Esophagus squamous epithelium (tissue), 5 donors: ENCODE results near the gene PF4V1. TPM values are rescaled to one million over a fixed set of nuclear protein-coding genes. Genes with fewer than 3 reads are reported as not detected.

ENCODE experiments used
- DNase-seq: peaks from one replicate; lab custom pipeline; 2025; lab: John Stamatoyannopoulos, UW
- H3K27ac ChIP-seq, 4 donors: fragments of 200-600 bp; sonication (generic); one replicate each; pipeline ENCODE4 v1.5.1; 2016 to 2019; ENCODE audit warnings: mild to moderate bottlenecking in 1 of 4
- H3K27me3 ChIP-seq, 4 donors: fragments of 200-600 bp; sonication (generic); 1 replicate in 3 of 4; 2 replicates in 1 of 4; pipeline versions ENCODE4 v1.5.1 to v1.6.0; 2017 to 2021; ENCODE audit warnings: antibody characterized with exemption in 1 of 4
- H3K36me3 ChIP-seq, 3 donors: fragments of 200-600 bp; sonication (generic); one replicate each; pipeline ENCODE4 v1.5.1; 2016 to 2019
- H3K4me1 ChIP-seq, 3 donors: fragments of 200-600 bp; sonication (generic); one replicate each; pipeline ENCODE4 v1.5.1; 2017 to 2019
- H3K4me3 ChIP-seq, 4 donors: fragments of 200-600 bp; sonication (generic); 1 replicate in 3 of 4; 2 replicates in 1 of 4; pipeline ENCODE4 v1.5.1; 2016 to 2019; ENCODE audit warnings: mild to moderate bottlenecking in 2 of 4, moderate library complexity in 1 of 4
- H3K9me3 ChIP-seq, 3 donors: fragments of 200-600 bp; sonication (generic); one replicate each; pipeline ENCODE4 v1.5.1; 2016 to 2019
- POLR2A ChIP-seq, 4 donors: fragments of 450-650 bp; IDR thresholded peaks; one replicate each; pipeline ENCODE4 v1.6.1; 2017; ENCODE audit warnings: antibody characterized with exemption in 4 of 4, mild to moderate bottlenecking in 4 of 4, moderate library complexity in 3 of 4
- WGBS, 2 donors: methylation state at CpG; one replicate each; pipeline ENCODE4 v1.1.5; 2018; 5-methylcytosine and 5-hydroxymethylcytosine counted together
- intact Hi-C: fragments of 100-400 bp; cut with DNase I; formaldehyde crosslinking; loops from one replicate; pipeline ENCODE4 v1.15.0; 2022
- total RNA-seq, 4 donors: library from RNA; depleted of rRNA; stranded (reverse); fragments of >200 nt; gene quantifications; one replicate each; pipeline ENCODE4 v1.1.0, GENCODE V29; 2016
- TF ChIP-seq, protein P1 (sequence below), 6 experiments: fragments of 450-650 bp in 4 of 6; fragments of 200-600 bp in 2 of 6; sonication (generic) in 2 of 6; IDR thresholded peaks; one replicate each; pipeline ENCODE4 v1.5.1; 2016 to 2019; ENCODE audit warnings: antibody characterized with exemption in 6 of 6, mild to moderate bottlenecking in 4 of 6, moderate library complexity in 4 of 6
- donor health status: DM: yes; HTN: yes; CAD: no.

Gene PF4V1
- total RNA-seq, 4 donors from 2014 or later, result not detected

DNA sequence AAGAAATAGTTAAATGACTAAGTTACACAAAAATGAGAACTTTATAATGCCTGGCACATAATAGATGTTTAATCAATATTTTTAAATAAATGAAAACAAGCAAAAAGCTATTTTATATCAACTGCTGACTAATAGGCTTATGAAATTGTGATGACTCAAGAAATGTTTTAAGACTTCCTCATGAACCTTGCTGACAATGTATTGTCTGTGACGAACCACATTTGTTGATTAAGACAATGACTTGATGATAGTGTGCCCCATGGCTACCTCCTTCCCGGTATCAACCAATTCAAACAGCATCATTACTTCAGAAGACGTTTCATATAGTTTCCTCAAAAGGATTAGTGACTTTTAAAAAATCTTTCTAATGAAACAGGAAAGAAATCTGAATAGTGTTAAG, 8.8 kb upstream of the PF4V1 start:
- WGBS, 2 donors, result 28 to 31% methylated on average over 3 of the region's 3 CpGs
- intact Hi-C loops, result no loop called here
- no peak overlapping the region for H3K27ac ChIP-seq

DNA sequence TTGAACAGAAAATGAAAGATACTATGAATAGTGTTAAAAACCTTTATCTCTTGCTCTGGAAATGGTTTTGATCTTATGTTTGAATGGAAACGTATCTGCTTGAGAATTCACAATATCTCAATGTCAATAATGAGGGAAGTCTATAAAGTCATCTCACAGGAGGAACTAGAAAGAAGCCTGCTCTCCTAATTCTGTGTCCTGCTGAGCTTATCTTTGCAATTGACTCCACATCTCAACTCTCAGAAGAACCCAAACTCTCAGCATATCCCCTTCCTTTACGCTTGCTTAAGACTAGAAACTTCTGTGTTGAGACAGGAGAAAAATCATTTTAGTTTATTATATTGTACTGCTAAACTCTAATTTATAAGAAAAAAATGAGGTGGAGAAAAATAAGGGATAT, 8.3 kb upstream of the PF4V1 start:
- intact Hi-C loops, result no loop called here

More for the DNA sequence above, 8.8 kb upstream of the PF4V1 start:
- H3K9me3 ChIP-seq, result no peaks in the 10 kb centered on the region
- TF ChIP-seq, protein P1, sequence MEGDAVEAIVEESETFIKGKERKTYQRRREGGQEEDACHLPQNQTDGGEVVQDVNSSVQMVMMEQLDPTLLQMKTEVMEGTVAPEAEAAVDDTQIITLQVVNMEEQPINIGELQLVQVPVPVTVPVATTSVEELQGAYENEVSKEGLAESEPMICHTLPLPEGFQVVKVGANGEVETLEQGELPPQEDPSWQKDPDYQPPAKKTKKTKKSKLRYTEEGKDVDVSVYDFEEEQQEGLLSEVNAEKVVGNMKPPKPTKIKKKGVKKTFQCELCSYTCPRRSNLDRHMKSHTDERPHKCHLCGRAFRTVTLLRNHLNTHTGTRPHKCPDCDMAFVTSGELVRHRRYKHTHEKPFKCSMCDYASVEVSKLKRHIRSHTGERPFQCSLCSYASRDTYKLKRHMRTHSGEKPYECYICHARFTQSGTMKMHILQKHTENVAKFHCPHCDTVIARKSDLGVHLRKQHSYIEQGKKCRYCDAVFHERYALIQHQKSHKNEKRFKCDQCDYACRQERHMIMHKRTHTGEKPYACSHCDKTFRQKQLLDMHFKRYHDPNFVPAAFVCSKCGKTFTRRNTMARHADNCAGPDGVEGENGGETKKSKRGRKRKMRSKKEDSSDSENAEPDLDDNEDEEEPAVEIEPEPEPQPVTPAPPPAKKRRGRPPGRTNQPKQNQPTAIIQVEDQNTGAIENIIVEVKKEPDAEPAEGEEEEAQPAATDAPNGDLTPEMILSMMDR (IDR thresholded peaks at IDR 0.05), result no peak
- TF ChIP-seq POLR2A (IDR thresholded peaks at IDR 0.05), result no peak
- H3K4me1 ChIP-seq, result peaks cover 0 to 7% (median 0%) of the 10 kb centered on the region in 3 donors
- no peak overlapping the region for H3K4me3 ChIP-seq
- H3K36me3 ChIP-seq, result no peaks in the 10 kb centered on the region
- DNase-seq, result no peak
- H3K27me3 ChIP-seq, result peaks cover 0 to 15% (median 0%) of the 10 kb centered on the region in 4 donors

DNA sequence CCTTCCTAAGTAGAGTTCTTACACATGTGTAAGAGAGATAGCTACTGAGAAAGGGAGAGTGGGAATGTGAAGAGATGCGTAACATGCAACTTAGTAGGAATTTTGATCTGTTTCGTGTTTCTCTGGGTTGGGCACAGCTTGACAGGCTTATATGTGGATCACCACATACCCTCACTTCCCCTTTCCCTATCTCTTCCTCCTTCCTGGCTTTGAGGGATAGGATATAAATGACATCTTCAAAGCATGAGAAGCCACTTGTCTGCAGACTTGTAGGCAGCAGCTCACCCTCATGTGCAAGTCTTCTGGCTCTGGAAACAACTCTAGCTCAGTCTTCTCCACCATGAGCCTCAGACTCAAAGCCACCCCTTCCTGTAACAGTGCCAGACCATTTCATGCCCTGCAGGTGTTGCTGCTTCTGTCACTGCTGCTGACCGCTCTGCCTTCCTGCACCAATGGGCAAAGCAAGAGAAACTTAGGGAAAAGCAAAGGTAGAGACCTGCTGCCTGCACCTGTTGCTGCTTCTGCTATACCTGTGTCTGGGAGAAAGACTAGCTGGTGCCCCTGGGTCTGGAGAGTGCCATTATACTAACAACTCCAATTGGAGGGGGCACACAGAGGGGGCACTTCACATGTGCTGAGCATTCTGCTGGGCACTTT, 5.4 kb upstream of the PF4V1 start:
- Histone ChIP-seq H3K27ac (no peak overlapping the region), H3K27me3 (peaks cover 0 to 21% (median 0%) of the 10 kb centered on the region in 4 donors), H3K4me1 (no peaks in the 10 kb centered on the region), H3K9me3 (no peaks in the 10 kb centered on the region), H3K36me3 (no peaks in the 10 kb centered on the region), H3K4me3 (no peak overlapping the region)
- no peak for DNase-seq
- intact Hi-C loops, result no loop called here
- 77 to 83% methylated on average over 2 to 3 of the region's 3 CpGs for WGBS, 2 donors
- TF ChIP-seq POLR2A (IDR thresholded peaks at IDR 0.05), result no peak
- TF ChIP-seq, protein P1 (IDR thresholded peaks at IDR 0.05), result no peak

More for the DNA sequence above, 8.3 kb upstream of the PF4V1 start:
- TF ChIP-seq, protein P1 (IDR thresholded peaks at IDR 0.05), result no peak
- TF ChIP-seq POLR2A (IDR thresholded peaks at IDR 0.05), result no peak
- no peak overlapping the region for H3K4me3 ChIP-seq
- peaks cover 0 to 7% (median 0%) of the 10 kb centered on the region in 3 donors for H3K4me1 ChIP-seq
- H3K27me3 ChIP-seq, result peaks cover 0 to 15% (median 0%) of the 10 kb centered on the region in 4 donors
- DNase-seq, result no peak
- H3K36me3 ChIP-seq, result no peaks in the 10 kb centered on the region
- WGBS, 2 donors, result 66 to 72% methylated on average over 2 of the region's 2 CpGs
- no peaks in the 10 kb centered on the region for H3K9me3 ChIP-seq
- no peak overlapping the region for H3K27ac ChIP-seq

DNA sequence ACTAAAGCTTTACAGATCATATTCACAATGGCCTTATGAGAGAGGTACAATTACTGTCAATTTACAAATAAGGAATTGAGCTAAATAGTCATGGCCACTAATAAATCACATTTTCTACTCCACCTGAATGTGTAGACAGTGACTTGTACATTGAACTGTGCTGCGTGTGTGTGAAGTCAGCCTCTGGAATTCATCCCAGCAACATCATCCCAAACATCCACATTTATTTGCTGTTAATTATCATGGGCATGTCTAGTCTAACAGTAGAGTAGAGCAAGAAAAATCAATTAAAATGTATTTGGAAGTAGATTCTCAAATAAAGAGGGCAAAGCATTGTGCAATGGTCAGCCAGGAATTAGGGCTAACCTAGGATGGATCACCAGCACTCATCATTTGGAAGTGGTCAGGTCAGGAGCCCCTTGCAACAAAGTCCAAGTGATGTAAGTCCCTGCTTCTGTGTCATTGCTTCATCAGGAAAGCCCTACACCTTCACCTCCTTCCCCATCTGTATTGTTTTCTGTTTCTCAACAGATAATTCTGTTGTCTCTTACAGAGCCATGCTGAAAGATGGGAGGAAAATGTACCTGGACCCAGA, 4.8 kb upstream of the PF4V1 start:
- no peak overlapping the region for H3K27ac ChIP-seq
- peaks cover 0 to 24% (median 0%) of the 10 kb centered on the region in 4 donors for H3K27me3 ChIP-seq
- no peak for DNase-seq
- WGBS, 2 donors, result 73 to 85% methylated on average over 1 of the region's 1 CpG
- peaks cover 0 to 4% (median 0%) of the 10 kb centered on the region in 3 donors for H3K4me1 ChIP-seq
- TF ChIP-seq, protein P1 (IDR thresholded peaks at IDR 0.05), result no peak
- TF ChIP-seq POLR2A (IDR thresholded peaks at IDR 0.05), result no peak
- H3K4me3 ChIP-seq, result no peak overlapping the region
- no peaks in the 10 kb centered on the region for H3K36me3 ChIP-seq
- H3K9me3 ChIP-seq, result no peaks in the 10 kb centered on the region
- intact Hi-C loops, result no loop called here

DNA sequence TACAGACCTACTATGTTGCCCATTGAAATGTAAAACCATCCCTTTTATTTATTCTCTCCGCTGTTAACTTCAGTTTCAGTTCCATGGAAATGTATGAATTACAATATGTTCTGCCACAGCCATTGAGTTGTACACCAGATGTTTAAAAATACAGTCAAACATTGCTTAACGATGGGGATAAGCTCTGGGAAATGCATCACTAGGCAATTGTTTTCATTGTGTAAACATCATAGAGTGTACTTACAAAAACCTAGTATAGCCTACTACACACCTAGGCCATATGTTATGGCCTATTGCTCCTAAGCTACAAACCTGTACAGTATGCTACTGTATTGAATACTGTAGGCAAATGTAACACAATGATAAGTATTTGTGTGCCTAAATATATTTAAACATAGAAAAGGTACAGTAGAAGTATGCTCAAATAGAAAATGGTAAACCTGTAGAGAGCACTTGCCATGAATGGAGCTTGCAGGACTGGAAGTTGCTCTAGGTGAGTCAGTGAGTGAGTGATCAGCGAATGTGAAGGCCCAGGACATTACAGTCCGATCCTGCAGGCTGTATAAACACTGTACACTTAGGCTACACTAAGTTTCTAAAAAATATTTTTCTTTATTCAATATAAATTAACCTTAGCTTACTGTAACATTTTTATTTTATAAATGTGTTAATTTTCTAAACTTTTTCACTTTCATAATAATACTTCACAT, 2.7 kb upstream of the PF4V1 start:
- Histone ChIP-seq H3K4me1 (peaks cover 0 to 9% (median 0%) of the 10 kb centered on the region in 3 donors), H3K36me3 (no peaks in the 10 kb centered on the region), H3K27me3 (peaks cover 0 to 27% (median 0%) of the 10 kb centered on the region in 4 donors), H3K4me3 (no peak overlapping the region), H3K27ac (no peak overlapping the region), H3K9me3 (no peaks in the 10 kb centered on the region)
- intact Hi-C loops, result no loop called here
- DNase-seq, result no peak
- 65 to 68% methylated on average over 4 of the region's 4 CpGs for WGBS, 2 donors
- TF ChIP-seq, protein P1 (IDR thresholded peaks at IDR 0.05), result no peak
- no peak for TF ChIP-seq POLR2A (IDR thresholded peaks at IDR 0.05)
